HG02678 (cell line): ENCODE results near the gene ARMH4.
"Not testable (repeated sequence)": the region's sequence is repeated elsewhere in the genome, so short reads cannot be mapped to it uniquely, and the experiment has no call there.

Experiments
- ATAC-seq: cut with Tn5 transposase; IDR thresholded peaks from one replicate; pipeline ENCODE4 v1.9.1; 2021; ENCODE audit warnings: mild to moderate bottlenecking, moderate library complexity; ENCODE audit not compliant: unreplicated experiment

Gene ARMH4

GRCh38 chr14:58149196-58149595 is 2.8 kb downstream of the ARMH4 start:
- no peak for ATAC-seq

DNA sequence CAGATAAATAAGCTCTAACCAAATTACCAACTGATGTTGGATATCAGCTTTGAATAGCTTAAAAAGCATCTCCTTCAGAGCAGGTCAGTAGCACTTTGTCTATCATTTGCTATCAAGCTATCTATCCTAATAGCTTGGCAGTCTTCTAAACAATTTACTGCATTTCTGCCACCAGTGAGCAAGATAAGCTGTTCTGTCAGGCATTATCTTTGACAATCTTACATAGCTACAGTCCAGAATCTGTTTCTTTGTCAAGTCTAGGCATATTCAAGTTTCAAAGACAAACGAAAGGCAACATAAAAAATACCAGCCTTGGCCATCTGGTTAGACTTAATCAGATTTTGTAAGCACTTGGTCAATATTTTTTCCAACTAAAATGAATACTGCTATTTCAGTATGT is 5.6 kb downstream of the ARMH4 start:
- no peak for ATAC-seq

DNA sequence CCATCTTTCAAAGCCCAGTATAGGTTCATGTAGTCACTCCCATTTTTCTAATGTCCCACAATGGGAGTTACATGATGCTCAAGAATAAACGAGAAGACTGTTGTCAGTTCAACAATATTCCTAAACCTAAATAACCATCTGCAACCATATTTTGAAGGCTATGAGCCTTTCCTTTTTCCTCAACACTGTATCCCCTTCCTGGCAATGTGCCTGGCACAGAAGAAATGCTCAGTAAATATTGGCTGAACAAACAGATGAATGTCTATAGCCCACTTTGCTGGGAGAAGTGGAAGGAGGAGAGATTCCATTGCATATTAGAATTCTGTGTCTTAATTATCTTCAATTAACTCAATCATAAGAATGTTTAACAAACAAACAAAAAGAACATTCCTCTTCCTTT is 6.1 kb downstream of the ARMH4 start:
- ATAC-seq: no peak

GRCh38 chr14:58143106-58143505 is 8.9 kb downstream of the ARMH4 start:
- no peak for ATAC-seq

- ATAC-seq: no peak
Observed at GRCh38 chr14:58141893-58142292, 10.1 kb downstream of the ARMH4 start.

DNA sequence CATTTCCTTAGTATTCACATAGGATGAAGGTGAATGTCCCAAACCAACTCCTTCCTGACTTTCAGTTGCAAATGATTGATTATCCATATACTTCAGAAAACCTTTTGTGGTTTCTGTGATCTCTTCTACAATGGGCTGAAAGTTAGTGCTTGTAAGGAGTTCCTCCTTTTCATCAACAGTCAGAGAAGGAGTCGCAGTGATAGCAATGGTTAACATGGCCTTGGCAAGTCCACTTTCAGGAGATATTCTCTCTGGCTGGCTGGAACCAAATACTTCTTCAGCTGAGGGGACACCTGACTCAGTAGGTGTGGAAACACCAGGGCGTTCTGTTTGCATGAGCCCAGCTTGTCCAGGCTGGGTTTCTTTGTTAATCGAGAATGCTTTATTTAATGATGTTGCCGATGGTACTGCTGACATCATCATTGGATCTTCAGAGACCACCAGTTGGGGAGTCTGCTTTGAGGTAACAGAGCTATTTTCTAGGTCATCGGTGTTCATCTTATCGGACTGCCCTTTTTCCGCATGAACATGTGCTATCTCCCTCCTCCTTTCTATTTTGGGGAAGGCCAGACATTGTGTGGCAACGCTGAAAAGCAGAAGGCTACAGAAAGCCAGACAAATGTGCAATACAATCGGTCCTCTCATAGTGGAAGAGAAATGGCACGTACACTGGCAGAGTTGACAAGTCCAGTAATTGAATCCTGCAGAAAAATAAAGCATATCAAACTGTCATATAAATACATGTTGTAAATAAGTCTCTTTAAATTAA is 13.1 kb downstream of the ARMH4 start:
- no peak for ATAC-seq

DNA sequence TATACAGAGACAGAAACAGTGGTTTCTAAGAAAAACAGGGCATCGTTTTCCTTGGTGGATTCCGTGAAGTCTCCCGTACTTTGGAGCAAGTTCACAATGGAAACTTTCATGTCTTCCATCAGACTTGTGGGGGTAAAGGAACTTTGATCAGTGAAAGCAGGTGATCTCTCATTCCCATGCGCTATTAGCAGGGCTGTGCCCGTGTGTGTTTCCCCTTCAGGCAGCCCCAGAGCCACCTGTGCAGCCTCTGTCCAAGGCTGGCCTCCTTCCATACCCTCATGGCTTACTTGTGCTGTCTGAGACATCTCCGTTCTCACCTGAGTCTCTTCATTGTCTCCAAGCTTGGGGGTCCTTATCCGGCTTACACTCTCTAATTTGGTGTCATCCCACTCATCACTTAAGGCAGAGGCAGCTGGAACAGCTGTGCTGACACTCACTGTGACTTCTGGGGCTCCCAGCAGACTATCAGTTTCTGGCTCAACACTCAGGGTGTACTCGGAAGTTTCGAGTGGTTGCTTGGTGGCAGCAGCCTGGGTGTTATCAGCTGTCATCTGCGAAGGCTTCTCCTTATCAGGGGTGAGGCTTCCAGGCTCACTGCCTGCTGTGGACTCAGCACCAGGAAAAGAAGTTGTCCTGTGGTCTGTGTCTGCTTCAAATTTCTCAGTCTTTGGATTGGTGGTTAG is 13.8 kb downstream of the ARMH4 start:
- ATAC-seq: no peak

DNA sequence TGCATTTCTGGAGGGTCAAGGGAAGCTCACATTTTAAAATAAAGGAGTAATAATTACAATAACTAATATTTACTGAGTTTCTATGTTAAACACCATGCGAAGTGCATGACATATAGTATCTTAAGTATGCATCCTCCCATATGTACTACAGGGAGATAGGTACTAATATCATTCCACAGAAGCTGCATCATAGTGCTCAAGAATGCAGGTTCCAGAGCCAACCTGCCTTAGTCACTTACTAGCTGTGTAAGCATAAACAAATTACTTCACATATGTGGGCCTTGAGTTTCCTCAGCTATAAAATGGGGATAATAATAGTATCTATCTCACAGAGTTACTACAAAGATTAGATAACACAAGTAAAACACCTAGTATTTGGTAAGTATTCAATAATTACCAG is 18.3 kb downstream of the ARMH4 start:
- ATAC-seq: no peak

GRCh38 chr14:58131386-58131785 is 20.6 kb downstream of the ARMH4 start:
- no peak for ATAC-seq

DNA sequence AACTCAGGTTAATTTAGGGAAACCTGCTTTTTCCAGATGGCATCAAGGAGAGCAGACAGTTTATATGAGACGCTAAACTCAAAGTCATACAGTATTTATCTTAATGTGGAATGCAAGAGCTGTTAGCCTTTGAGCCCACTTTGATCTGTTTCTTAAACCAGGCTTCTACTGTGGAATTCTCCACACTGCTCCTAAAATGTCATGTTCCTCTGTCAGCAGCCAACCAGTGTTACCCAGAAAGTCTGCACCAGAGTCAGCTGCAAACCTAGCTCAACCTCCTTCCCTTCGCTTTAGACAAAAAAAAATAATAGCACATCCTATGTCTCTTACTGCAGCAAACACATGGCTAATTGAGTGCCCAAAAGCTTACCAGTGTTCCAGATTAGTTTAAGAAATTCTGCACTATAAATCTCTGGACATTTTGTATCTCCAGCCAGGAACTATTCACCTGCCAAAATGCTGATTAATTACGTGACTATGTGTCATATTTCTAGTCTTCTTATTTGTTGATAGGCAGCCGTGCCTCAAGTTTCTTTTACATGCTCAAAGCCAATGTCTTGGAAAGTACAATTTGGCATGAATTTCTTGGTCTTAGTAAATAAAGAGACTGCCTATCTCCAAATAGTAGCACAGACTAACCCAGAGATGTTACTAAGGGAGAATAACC is 21.8 kb downstream of the ARMH4 start:
- no peak for ATAC-seq

- no peak for ATAC-seq
Observed at GRCh38 chr14:58129208-58129607, 22.8 kb downstream of the ARMH4 start.

DNA sequence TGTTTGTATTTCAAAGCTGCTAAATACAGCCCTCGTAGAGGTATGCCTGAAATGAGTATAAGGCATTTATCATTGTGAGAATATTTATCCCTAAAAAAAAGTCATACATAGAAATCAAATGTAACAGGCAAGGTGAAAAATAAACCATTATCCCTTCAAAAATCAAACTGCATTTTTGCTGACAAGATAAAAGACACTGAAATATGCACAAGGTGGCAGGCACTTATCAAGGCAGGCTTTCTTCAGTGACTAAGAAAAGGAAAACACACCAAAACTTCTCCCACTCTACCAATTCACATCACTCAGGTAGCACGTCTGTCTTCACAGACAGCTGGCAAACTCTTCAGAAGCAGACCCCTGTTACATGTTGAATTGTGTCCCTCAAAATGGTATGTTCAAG is 23.6 kb downstream of the ARMH4 start:
- no peak for ATAC-seq

GRCh38 chr14:58122546-58122945 is 29.5 kb downstream of the ARMH4 start:
- not testable (repeated sequence) for ATAC-seq

- ATAC-seq: no peak
Observed at GRCh38 chr14:58121530-58122186, 30.4 kb downstream of the ARMH4 start.

DNA sequence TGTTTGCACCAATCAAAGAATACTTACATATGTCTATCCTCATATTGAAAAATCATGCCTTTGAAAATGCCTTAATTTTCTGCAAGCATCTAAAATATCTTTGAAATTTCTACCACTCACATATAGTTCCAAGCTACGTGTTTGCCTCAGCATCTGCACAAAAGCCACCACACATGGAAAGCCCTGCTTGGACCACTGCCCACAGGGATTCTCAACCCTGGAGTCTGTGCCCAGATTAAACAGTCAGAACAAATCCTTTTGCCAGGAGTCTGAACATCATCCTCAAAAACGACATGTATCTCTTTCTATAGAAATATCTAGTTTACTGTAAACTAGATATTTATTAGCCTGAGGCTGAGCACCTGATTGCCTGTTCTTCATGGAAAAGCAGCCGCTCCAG is 32.6 kb downstream of the ARMH4 start:
- ATAC-seq: no peak

- no peak for ATAC-seq
Observed at GRCh38 chr14:58118097-58118815, 33.8 kb downstream of the ARMH4 start.

GRCh38 chr14:58109744-58110143 is 42.3 kb downstream of the ARMH4 start:
- no peak for ATAC-seq

GRCh38 chr14:58108717-58109116 is 43.3 kb downstream of the ARMH4 start:
- no peak for ATAC-seq

DNA sequence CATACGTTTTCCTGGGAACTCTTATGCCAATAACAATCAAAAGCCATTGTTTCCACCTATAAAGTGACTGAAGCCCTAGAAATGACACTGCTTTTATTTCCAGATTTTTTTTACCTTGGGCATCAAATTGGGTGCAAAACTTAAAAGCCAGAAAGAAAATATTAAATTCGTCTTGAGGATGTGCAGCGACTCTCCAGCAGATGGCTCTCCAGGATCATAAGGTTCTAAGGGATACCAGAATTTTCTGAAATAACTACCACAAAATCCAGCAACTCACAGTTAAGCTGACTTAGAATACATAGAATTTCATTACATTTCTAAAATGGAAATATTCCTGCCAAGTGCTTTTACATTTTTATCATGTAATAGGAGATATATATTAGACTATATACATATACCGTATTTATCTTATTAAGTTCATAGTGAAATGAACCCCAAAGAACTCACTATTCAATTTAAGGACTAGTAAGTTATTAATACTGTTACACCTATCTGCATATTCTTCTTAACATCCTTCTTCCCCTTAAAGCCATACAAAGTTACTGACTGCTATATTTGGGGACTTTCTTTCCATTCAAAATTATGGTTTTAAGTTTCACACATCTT is 44.0 kb downstream of the ARMH4 start:
- no peak for ATAC-seq

DNA sequence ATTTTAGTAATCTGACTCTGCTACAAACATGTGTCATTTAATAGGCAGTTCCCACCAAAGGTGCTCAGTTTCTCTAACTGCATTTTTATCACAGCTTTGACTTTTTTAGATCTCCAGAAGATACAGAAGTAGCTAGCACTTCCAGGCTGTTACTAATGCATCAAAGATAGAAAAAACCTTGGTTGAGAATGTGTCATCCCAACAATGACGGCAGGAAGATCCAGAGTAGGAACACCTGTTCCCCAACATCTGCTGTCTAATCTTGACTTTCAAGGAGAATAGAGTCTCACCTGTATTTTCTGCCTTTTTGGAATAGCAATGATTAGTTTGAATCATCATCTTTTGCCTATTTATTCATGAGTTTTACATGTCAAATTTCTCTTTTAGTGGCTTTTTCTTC is 45.0 kb downstream of the ARMH4 start:
- no peak for ATAC-seq
